Jurkat, Clone E6-1 (cell line): Measurements from ENCODE around the gene MYOF.
"Not testable (repeated sequence)": the region's sequence is repeated elsewhere in the genome, so short reads cannot be mapped to it uniquely, and the experiment has no call there.

Experiments used
- DNase-seq: peaks from one replicate; pipeline ENCODE4 v3.0.0-alpha.2; 2011; ENCODE audit warnings: low read depth, low spot score
- H3K4me3 ChIP-seq: 2 replicates; pipeline ENCODE4 v1.5.1; 2011; ENCODE audit warnings: mild to moderate bottlenecking, low read length, control low read depth, moderate library complexity

The MYOF gene

DNA sequence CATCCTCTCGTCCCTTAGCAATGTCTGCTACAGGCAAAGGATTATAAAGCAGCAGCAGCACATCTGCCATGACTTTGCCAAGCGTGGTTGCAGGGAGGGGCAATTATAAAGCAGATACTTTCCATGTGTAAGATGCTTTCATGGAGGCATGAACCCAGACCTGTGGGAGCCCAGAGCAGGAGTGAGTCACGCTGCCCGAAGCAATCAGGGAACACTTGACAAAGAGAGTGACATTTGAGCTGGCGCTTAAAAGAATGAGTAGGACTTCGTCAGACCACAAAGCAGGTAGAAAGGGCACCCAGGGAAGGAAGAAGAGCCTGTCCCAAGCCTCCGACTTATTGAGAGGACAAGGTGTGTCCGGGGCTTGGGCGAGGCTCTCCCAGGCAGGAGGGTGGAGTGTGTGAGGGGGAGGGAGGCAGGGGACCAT, 147.2 kb downstream of the MYOF start:
- no peak for DNase-seq

DNA sequence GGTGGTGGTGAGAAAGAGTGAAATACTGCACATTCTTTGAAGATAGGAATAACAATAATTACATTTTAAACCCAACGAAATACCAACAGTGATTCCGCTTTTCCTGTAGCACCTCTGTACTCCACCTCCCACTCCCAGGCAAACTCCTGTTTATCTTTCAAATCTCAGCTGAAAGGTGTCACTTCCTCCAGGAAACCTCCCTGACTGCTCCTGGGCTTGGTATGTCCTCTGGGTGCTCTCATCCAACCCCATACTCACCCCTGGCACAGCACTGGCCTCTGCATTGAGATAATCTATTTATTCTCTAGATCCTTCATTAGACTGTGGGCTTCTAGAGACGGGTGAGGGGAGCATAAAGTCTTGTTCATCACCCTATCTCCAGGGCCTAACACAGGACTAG, 148.0 kb downstream of the MYOF start:
- H3K4me3 ChIP-seq: no peak overlapping the region
- no peak for DNase-seq

More for the DNA sequence above, 147.2 kb downstream of the MYOF start:
- no peak overlapping the region for H3K4me3 ChIP-seq

DNA sequence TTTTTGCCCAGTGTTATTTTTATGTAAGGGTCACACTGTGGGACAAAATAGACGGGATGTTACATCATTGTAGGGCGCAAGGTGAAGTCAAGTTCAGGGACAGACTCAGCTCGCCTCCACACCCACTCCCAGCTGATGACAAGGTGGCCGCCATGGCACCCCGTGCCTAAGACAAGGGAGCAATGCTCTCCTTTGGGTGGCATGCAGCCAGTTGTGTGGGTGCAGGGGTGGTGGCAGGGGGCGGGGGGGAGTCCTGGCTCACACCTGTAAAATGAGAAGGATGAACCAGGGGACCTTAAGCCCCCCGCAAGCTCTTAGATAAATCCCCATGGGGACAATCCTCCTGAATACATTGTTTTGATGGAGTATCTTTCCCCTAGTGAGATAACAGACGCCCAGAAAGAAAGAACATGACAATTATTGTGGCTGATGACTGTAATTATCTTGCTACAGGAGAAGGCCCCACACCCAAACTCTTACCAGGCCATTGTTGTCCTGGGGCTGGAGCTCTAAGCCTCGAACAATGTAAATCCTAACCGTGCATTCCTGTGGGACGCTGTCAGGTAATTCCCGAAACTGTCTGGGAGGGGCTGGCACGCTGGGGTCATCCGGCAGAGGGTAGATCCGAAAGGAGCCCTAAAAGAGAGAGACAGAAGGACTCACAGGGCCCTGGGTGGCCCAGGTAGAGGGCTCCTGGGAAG, 148.7 kb downstream of the MYOF start:
- no peak for DNase-seq
- no peak overlapping the region for H3K4me3 ChIP-seq

DNA sequence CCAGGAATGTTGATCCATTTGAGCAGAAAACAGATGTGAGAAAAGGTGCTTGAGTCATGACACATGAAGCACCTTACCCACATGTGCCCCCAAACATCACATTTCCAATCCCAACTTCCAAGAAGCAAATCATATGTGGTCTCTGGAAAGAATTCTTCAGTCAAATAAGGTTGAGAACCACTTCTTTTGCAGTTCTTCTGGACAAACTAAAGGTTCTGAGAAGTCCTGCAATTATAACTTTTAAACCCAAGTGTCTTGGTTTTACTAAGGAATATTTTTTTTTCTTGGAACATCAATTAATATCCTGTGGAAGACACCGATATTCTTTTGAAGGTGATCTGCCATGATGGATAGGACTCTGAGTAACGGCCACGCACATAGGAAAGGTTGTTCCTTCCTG, 151.3 kb downstream of the MYOF start:
- DNase-seq: no peak
- H3K4me3 ChIP-seq: no peak overlapping the region

DNA sequence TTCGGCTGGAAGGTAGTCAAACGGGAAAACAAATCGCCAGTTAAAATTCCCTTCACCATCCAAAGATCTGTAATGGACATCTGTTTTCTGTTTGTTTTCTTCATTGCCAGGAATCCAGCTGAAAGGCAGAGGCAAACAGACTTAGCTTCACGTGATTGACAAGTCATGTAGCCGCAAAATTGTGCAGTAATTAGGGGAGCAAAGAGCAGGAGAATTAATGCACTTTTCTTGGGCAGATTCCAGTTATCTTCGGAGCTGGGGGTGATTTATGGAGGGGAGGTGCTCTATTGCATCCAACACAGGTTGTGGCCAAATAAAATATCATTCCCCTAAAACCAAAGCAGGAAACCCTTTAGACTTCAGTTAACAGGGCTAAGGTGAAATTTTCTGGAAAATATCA, 162.2 kb downstream of the MYOF start:
- DNase-seq: no peak
- H3K4me3 ChIP-seq: no peak overlapping the region

DNA sequence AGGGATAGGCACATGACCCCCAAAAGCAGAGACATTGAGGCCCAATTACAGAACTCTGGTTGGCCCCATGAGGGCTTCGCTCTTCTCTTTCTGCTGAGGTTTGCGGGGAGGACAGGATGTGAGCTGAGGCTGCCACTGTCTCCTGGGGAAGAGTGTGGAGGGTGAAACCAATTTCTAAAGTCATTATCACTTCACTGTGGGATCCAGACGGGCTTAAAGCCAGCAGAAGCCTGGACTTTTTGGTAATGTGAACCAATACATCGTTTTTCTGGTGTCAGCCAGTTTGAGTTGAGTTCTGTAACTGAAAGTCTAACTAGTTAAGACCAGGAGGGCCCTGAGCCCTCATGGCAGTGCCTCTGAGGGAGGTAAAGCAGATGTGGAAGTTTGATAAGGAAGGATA, 163.0 kb downstream of the MYOF start:
- no peak overlapping the region for H3K4me3 ChIP-seq
- DNase-seq: no peak

DNA sequence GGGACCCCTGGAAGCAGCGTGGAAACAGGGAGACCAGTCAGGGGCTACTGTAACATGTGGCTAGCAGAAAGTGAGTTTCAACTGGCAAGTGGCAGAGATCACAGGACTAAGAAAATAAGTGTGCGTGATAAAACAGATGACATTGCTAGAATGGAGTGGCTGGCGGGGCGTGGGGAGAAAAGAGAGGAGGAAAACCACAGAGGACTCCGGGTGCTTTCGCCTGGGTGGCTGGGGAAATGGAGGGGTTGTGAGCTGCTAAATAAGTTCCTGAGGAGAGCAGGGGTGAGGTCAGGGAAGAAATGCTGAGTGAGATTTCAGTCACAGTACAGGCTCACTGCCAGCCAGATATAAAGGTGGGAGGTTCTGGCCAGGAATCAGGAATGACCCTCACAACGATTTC, 166.9 kb downstream of the MYOF start:
- DNase-seq: no peak
- H3K4me3 ChIP-seq: no peak overlapping the region

DNA sequence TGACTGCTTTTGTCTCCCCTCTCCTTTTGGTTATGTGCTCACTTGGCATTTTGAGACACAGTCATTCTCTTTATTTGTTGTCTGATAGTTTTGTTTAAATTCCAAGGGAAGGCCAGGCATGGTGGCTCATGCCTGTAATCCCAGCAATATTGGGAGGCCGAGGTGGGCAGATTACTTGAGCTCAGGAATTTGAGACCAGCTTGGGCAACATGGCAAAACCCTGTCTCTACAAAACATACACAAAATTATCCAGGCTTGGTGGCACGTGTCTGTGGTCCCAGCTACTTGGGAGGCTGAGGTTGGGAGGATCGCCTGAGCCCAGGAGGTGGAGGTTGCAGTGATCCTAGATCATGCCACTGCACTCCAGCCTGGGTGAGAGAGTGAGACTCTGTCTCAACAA, 167.5 kb downstream of the MYOF start:
- DNase-seq, H3K4me3 ChIP-seq: not testable (repeated sequence)

DNA sequence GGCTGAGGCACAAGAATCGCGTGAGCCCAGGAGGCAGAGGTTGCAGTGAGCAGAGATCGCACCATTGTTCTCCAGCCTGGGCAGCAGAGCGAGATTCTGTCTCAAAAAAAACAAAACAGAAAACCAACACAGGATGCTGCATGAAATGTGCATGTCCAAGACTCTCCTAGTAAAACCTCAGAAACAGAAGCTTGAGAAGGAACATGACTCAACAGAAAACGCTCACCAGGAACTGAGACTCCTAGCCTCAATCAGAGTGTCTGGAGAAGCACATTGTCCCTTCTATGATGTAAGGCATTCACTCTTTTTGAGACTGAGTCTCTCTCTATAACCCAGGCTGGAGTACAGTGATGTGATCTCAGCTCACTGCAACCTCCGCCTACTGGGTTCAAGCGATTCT, 168.3 kb downstream of the MYOF start:
- no peak for DNase-seq
- no peak overlapping the region for H3K4me3 ChIP-seq

DNA sequence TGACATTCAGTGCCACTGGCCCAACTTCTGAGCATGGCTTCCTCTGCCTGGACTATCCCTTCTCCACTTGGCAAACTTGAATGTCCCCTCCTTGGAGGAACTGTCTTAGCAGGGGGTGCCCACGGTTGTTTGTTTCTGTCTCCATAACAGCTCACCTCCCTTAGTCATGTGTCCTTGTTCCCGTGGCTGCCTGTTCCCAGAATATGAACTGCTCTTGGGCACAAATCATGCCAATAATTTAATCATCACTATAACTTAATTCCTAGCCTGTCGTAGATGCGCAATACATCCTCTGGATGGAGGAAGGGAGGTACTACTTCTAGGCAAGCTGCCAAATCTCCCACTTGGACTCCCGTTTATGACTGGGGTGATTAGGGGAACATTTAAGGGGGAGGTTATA, 173.1 kb downstream of the MYOF start:
- DNase-seq: no peak
- H3K4me3 ChIP-seq: no peak overlapping the region

DNA sequence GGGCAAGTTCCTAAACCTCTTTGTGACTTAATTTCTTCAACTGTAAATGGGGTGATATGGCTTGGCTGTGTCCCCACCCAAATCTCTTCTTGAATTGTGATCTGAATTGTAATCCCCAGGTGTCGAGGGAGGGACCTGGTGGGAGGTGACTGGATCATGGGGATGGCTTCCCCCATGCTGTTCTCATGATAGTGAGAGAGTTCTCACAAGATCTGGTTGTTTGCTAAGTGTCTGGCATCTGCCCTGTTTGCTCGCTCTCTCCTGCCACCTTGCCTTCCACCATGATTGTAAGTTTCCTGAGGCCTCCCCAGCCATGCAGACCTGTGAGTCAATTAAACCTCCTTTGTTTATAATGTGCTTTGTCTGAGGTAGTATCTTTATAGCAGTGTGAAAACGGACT, 177.0 kb downstream of the MYOF start:
- no peak for DNase-seq
- H3K4me3 ChIP-seq: no peak overlapping the region

DNA sequence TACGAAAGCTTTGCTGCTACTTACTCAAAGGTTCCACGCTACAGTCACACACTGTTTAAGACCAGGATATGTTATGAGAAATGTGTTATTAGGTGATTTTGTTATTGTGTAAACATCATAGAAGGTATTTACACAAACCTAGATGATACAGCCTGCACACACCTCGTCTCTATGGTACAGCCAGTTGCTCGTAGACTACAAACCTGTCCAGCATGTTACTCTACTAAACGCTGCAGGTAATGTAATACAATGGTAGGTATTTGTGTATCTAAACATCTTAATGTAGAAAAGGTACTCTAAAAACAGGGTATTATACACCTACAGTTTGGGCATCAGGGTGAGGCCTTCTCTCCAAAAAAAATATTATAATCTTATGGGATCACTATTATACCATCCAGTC, 181.2 kb downstream of the MYOF start:
- no peak for DNase-seq

DNA sequence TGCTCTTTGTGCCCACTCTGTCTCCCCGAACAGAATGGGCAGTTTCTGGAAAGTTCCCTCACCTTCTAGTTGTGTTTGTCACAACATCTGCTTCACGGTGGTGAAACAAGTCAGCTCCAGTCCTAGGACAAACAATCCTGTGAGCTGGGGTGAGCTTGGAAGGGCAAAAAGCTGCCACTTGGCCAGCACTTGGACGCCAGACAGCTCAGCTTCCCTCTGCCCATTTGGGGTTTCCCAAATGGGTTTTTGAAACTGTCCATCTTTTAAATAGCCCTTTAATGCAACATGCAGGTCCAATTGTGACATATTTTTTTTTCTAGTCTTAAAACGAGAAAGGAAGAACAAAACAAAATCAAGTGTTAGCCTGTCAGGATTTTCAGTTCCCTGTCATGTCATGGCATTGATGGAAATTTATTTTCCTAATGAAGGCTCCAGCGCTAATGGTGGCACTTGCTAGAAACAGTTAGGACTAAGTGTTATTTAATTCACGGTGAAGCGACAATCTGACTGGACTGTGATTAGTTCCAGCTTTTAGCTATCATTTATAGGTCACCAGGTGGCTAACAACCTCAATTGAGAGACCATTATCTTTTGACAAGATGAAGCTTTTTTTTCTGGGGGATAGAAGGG, 181.7 kb downstream of the MYOF start:
- H3K4me3 ChIP-seq: no peak overlapping the region
- no peak for DNase-seq

More for the DNA sequence above, 181.2 kb downstream of the MYOF start:
- no peak overlapping the region for H3K4me3 ChIP-seq

DNA sequence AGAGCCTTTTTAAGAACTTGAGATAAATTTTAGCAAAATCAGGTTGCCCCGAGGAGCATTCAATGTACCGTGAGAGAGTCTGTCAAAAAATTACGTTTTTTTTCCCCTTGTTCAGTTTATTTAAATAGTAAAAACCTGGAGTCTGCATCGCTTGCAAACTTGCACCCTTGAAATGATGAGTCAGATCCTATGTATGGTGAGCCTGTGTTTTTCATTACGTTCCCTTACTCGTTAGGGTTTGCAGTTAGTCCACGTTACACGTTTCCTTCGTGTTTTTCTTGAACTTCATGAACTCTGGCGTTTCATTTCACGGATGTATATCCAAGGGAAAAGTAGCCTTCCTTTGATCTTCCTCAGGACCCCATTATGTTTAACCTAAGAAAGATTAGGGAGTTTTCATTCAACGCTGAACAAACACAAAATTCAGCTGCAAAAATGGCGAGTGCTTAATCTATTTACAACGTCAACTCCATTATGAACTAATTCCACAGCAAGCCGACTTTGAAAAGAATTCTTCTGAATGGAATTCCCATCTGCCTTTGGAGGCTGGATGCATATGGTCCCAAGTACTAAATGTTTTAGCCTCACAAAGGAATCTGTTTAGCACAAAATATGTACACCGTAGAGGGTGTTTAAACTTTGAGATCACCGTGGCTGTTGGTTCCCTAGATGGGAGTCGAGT, 182.4 kb downstream of the MYOF start:
- DNase-seq: no peak
- H3K4me3 ChIP-seq: no peak overlapping the region

DNA sequence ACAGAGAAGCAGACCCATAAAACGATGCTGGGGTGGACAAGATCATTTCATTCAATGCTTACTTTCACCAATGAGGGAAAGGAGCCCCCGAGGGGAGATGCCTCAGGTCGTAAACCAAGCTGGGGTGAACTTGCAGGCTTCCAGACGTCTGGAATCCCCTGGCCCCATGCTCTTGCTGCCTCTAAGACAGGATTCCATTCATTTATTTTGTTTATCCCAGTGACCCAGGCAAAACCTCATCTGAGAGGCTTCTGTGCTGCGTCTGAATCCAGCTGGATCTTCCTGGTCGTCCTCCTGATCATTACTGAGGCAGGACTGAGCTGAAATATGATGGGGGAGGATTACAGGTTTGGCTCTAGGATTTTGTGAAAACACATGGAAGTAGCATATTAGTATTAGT, 182.9 kb downstream of the MYOF start:
- DNase-seq: no peak

DNA sequence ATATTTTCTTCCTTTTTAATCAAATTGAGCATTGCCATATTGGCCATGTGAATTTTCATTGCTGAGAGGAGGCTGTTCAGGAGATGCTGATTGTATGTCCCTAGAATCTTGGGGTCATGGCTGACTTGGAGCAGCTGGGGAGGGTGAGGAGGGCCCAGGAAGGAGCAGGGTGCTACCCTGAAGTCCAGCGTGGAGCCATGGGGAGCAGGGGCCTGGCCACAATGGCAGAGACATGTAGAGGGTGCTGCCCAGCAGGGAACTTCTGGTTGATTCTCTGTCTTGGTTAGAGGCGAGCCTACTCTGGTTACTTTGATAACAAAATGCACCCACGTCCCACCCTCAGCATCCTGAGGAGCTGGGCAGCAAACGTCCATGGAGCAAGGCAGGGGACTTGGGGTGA, 186.0 kb downstream of the MYOF start:
- DNase-seq: no peak
- H3K4me3 ChIP-seq: no peak overlapping the region

More for the DNA sequence above, 182.9 kb downstream of the MYOF start:
- no peak overlapping the region for H3K4me3 ChIP-seq

DNA sequence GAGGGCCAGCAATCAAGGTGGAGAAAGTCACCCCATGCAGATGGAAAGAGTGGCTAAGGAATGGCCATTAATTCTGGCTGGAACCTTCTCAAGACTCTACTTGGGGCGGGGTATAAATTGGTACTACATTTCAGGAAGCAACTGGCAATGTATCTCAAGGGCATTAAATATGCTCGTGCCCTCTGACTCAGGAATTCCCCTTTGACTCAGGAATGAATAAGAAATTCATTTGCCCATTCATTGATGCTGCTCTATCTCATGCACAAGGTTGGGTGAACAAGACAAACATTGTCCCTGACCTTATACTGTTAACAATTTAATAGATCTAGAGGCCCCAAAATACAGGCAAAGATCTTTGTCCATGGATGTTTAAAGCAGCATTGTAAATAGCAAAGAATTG, 188.1 kb downstream of the MYOF start:
- no peak for DNase-seq
- no peak overlapping the region for H3K4me3 ChIP-seq

DNA sequence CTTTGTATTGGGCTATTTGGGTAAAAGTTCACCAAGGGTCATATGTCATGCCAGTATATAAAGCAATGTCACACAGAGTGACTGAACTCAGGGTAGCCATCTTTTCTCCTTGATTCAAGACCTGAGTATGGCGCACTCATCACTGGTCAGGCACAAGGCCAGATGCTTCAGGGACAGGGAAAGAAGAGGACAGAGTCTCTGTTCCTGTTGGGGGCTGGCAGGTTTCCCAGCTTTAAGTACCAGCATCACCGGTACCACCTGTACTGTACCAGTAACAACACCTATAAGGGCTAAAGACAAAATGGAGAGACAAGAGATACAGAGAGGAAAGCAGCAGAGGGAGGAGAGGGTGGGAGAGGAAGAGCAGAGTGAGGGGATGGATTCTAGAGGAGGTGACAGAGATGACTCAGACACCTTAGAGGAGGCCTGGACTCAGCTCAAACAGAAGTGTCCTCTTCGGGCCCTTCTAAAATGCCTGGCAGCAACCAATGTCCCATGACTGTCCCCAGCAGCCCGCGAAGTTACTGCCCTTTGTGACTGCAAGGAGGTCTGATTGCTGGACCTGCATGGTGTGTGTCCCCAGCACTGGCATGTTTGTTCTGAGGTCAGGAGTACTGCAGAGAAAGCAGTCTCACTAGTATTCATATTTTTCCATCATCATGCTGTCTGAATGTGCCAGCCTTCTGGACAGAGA, 191.3 kb downstream of the MYOF start:
- no peak for DNase-seq
- H3K4me3 ChIP-seq: no peak overlapping the region

DNA sequence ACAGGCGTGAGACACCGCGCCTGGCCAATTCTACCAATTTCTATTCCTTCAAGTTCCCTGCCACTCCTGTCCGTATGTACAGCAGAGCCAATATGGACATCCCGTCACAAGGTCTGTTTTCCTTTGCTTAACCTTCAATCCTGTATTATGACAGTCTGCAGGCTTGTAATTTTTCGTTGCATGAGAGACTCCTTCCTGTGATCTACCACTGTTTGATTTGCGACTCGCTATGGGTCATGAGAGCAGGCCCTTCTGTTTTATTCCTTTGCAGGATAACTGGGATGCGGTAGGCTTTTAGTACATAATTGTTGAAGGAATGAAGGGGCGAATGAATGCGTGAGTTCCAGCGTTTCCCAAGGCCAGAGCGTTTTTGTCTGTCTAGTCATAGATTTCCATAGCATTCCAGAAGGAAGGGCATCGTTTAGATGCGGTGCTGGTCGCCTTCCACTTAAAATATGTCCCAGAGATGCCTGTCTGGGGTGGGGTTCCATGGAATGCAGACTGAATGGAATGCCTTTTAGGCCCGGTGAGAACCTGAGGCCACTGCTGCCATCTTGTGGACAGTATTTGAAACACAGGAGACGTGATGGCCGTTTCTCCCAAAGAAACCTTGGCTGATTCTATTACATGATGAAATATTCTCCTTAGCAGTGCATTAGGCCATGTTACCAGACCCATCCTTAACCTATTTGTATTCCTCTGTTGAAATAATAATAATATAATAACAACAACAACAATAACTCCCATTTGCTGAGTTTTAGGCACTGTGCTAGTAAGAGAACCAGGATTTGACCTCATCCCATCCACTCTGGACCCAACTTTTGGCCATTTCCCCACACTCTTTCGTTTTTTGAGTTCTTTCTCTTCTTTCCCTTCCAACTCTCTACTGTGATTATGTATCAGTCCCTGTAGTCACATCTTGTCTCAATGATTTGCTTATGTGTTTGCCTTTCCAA, 193.2 kb downstream of the MYOF start:
- no peak overlapping the region for H3K4me3 ChIP-seq
- peak; percentile 37 for DNase-seq
